HG03175 (cell line): ENCODE data around the gene KCNE1.
"Not testable (repeated sequence)": the region's sequence is repeated elsewhere in the genome, so short reads cannot be mapped to it uniquely, and the experiment has no call there.

Experiments used
- ATAC-seq: cut with Tn5 transposase; IDR thresholded peaks from one replicate; pipeline ENCODE4 v1.9.1; 2021; ENCODE audit warnings: mild to moderate bottlenecking, moderate library complexity; ENCODE audit not compliant: unreplicated experiment

KCNE1 gene

DNA sequence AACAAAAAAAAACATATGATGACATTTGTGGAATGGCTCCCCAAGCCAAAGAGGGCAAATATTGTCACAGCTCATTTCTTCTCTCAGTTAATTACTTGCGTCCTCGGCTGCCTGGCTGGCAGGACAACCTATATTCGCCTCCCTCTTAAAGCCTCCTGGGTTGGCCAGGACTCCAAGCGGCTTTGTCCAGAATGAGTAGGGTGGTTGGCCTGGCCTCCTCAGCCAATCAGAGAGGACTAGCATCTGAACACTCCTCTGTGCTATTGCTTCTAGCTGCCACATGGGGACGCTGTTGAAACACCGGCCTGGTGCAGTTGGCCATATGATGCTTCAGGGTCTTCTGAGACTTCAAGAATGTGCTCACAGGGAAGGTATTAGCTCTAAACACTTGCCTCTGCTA is 83.6 kb downstream of the KCNE1 start:
- ATAC-seq, result not testable (repeated sequence)

DNA sequence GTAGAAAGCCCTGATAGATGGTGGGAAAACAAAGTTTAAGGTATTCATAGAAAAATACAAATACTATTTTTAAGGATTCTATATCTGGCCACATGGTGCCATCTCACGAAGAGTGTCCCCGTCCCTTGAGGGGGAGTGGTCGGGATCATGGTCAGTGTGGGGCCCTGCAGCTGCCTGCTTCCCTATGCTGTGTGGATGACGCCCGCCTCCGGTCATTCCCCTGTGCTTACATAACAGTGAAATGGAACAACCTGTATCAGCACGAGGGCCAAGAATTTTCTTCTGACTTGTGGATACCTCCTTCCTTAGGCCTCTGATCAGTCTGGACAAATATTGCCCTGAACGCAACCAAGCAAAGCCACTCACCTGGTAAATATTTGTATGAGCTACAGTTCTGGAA is 84.7 kb downstream of the KCNE1 start:
- ATAC-seq, result not testable (repeated sequence)

DNA sequence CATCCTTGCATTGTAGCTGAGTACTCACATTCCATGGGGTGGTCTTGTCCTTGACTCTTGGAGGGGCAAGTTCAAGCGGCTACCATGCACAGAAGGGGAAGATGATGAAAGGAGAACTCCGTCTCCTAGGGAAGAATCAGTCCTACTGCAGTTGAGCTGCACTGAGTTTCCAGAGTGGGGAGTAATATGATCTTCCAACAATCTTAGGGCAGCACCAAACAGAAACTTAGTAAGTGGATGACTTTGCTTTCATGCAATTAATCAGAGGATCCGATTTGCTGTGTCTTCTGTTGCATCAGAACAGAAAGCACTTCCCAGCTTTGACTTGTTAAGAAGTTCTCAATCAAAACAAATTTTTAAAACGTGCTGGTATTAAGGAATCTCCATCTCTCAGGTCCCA is 88.2 kb downstream of the KCNE1 start, which contains the start of gene SMIM34:
Gene SMIM34 (minus strand): TSS at position 147 of the 400 bp plus-strand sequence. CDS start 112 bp downstream, at position 35.
- ATAC-seq, result not testable (repeated sequence)

DNA sequence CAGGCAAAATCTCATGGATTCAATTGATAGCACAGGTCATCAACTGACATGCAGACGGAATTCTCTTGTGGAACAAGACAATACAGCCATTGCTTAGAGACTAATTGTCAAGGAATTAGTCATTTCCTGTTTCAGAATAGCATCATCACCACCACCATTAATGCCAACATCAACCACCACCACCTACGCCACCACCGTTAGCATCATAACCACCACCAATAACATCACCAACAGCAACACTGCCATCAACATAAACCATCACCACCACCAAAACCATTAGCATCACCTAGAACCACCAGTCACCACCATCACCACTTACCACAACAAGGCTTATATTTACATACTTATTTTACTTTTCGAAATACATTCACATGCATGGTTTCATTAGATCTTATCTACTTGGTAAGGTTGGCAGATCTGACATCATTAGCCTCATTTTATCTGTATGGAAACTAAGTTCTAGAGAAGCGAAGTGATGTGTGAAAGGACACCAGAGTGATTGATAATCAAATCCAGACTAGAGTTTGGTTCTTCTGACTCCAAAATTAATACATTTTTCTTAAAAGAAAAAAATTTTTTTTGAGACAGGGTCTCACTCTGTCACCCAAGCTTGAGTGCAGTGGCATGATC is 94.4 kb downstream of the KCNE1 start:
- ATAC-seq, result not testable (repeated sequence)

DNA sequence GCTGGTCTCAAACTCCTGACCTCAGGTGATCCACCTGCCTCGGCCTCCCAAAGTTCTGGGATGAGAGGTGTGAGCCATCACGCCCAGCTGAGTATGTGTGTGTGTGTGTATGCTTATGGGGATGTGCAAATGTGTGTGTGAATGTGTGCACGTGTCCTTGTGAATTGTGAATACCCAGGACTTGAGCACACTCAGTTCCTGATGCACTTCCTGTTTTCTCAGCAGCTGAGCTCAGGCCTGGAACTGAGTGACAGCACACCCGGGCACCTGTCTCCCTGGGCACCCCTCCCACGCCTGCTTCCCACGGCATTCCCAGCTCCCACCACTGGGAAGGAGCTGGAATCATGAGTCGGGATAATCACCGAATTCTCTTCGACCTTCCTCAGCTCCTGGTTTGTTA is 104.7 kb downstream of the KCNE1 start:
- not testable (repeated sequence) for ATAC-seq

DNA sequence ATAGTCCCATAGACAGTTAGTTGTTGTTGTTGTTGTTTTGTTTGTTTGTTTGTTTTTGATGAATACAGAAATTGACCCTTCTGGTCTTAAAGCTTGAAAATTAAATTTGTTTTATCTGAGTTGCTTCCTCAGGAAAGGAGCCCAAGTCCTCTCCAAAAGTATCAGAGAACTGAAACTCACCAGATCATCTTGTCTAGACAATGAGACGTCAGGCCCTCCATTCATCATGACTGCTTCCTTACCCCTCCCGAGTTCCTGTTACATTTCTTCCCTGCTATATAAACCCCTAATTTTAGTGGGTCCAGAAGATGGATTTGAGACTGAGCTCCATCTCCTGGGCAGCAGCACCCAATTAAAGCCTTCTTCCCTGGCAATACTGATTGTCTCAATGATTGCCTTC is 105.3 kb downstream of the KCNE1 start:
- ATAC-seq, result not testable (repeated sequence)

DNA sequence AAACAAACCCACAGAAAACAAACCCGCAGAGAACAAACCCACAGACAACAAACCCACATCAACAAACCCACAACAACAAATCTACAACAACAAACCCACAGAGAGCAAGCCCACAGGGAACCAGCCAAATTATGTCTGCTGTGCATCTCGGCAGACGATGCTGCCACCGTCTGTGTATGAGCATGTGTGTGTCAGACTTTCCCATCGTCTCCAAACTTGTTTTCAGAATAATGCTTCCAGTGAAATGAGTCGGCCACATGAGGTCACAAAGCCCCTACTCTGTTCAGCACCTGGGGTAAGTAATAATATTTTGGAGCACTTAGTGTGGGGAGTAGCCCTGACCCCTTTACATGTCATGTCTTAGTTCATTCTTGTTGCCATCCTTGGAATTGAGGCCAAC is 105.9 kb downstream of the KCNE1 start:
- ATAC-seq, result not testable (repeated sequence)

DNA sequence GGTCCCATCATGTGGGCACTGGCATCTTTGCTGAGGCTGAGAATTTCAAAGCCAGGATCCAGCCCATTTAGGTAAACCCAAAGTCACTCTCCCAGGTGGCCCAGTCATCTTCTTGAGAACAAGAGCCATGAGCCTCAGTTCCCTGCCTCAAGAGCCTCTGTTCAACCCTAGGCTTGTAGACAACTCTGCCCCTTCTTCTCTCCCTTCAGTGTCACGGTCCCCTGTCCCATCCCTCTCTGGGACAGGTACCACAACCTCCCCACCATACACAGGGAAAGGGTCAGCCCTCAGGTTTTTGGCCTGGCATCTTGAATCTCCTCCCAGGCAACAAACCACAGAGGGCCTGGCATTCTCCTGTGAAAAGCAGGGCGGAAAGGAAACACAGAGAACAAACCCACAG is 106.3 kb downstream of the KCNE1 start:
- not testable (repeated sequence) for ATAC-seq

DNA sequence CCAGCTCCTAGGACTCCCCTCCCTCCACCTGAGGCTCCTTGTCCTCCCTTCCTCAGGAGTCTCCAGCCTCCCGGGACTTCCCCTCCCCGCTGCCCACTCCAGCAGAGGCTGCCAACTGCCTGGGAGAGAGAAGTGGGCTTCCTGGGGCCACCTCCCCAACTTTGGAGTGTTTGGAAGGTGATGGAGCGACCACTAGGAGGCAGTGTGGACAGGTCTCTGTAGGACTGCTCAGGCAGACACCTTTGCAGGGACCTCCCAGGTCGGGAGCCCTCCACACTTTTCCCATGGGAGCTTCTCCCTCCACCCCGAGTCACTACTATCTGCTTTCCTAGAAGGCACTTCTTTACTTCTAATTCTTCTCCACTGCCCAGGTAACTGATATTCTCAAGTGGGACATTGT is 107.3 kb downstream of the KCNE1 start:
- ATAC-seq, result not testable (repeated sequence)

DNA sequence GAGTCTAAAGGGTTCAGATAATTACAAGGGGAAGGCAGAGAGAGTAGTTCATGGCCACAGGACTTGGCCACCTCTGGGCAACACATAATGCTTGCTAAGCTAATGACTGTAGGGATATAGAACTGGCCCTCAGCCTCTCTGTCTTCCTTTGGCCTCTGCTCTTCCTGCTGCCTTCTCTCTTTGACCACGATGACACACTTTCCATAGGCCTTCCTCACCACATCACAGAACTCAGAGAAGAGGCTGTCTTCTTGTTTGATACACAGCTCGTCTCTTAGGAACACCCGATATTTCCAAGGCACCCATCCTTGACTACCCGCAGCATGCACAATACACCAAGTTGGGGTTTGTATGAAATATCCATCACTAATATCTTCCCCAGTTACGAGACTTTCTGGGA is 111.5 kb downstream of the KCNE1 start:
- not testable (repeated sequence) for ATAC-seq
